H9 (cell line): ENCODE results near the gene CINP. TPM values are rescaled to one million over a fixed set of nuclear protein-coding genes. Genes with fewer than 3 reads are reported as not detected.

Source experiments
- DNase-seq: peaks from one replicate; pipeline ENCODE4 v3.0.0-alpha.2; 2017
- H2AFZ ChIP-seq: one replicate; pipeline ENCODE4 v1.6.1; 2013; ENCODE audit warnings: mild to moderate bottlenecking, low read length, control low read depth, moderate library complexity
- H2AK5ac ChIP-seq: 2 replicates; pipeline ENCODE4 v1.6.1; 2013; ENCODE audit warnings: low read length, control low read depth, mixed read lengths; ENCODE audit not compliant: insufficient read length
- H2BK120ac ChIP-seq: one replicate; pipeline ENCODE4 v1.6.1; 2013; ENCODE audit warnings: low read depth, mild to moderate bottlenecking, low read length, control low read depth, inconsistent platforms; ENCODE audit not compliant: poor library complexity, severe bottlenecking
- H2BK12ac ChIP-seq: 2 replicates; pipeline ENCODE4 v1.6.1; 2013; ENCODE audit warnings: low read length, control low read depth, mixed read lengths, low read depth; ENCODE audit not compliant: insufficient read length
- H2BK15ac ChIP-seq: 2 replicates; pipeline ENCODE4 v1.6.1; 2013; ENCODE audit warnings: low read depth, low read length, control low read depth
- H2BK20ac ChIP-seq: one replicate; pipeline ENCODE4 v1.6.1; 2013; ENCODE audit warnings: low read depth, mild to moderate bottlenecking, low read length, control low read depth, inconsistent platforms; ENCODE audit not compliant: poor library complexity, severe bottlenecking
- H2BK5ac ChIP-seq: 2 replicates; pipeline ENCODE4 v1.6.1; 2013; ENCODE audit warnings: low read length, control low read depth, mixed read lengths; ENCODE audit not compliant: insufficient read length
- H3K14ac ChIP-seq: 2 replicates; pipeline ENCODE4 v1.6.1; 2013; ENCODE audit warnings: low read length, control low read depth; ENCODE audit not compliant: insufficient read depth
- H3K18ac ChIP-seq: 2 replicates; pipeline ENCODE4 v1.6.1; 2013; ENCODE audit warnings: low read depth, mild to moderate bottlenecking, mixed read lengths, low read length, control low read depth; ENCODE audit not compliant: insufficient read length
- H3K23ac ChIP-seq: 2 replicates; pipeline ENCODE4 v1.6.1; 2013; ENCODE audit warnings: low read length, control low read depth, mixed read lengths, low read depth; ENCODE audit not compliant: insufficient read length
- H3K23me2 ChIP-seq: 2 replicates; pipeline ENCODE4 v1.6.1; 2013; ENCODE audit warnings: low read depth, mild to moderate bottlenecking, mixed read lengths, low read length, control low read depth; ENCODE audit not compliant: insufficient read length, poor library complexity, severe bottlenecking
- H3K27ac ChIP-seq: 2 replicates; pipeline ENCODE4 v1.5.1; 2013; ENCODE audit warnings: low read length, control low read depth, mixed read lengths, low read depth; ENCODE audit not compliant: insufficient read length
- H3K27me3 ChIP-seq: 2 replicates; pipeline ENCODE4 v1.6.1; 2013; ENCODE audit warnings: low read length, control low read depth, inconsistent platforms; ENCODE audit not compliant: insufficient read depth
- H3K4ac ChIP-seq: 2 replicates; pipeline ENCODE4 v1.6.1; 2013; ENCODE audit warnings: low read depth, mild to moderate bottlenecking, control low read depth, inconsistent platforms, low read length, moderate library complexity
- H3K4me1 ChIP-seq: 2 replicates; pipeline ENCODE4 v1.6.1; 2013; ENCODE audit warnings: low read length, control low read depth, inconsistent platforms; ENCODE audit not compliant: insufficient read depth
- H3K4me2 ChIP-seq: 2 replicates; pipeline ENCODE4 v1.6.1; 2013; ENCODE audit warnings: low read length, control low read depth, mixed read lengths; ENCODE audit not compliant: insufficient read length, insufficient read depth
- H3K56ac ChIP-seq: 2 replicates; pipeline ENCODE4 v1.6.1; 2013; ENCODE audit warnings: low read depth, mild to moderate bottlenecking, mixed read lengths, low read length, control low read depth; ENCODE audit not compliant: insufficient read length
- H3K79me1 ChIP-seq: 2 replicates; pipeline ENCODE4 v1.6.1; 2013; ENCODE audit warnings: low read depth, mild to moderate bottlenecking, moderate library complexity, low read length, control low read depth, inconsistent platforms; ENCODE audit not compliant: insufficient read depth, poor library complexity, severe bottlenecking
- H3K79me2 ChIP-seq: 2 replicates; pipeline ENCODE4 v1.6.1; 2013; ENCODE audit warnings: low read length, control low read depth, inconsistent platforms; ENCODE audit not compliant: insufficient read depth
- H3K9ac ChIP-seq: 2 replicates; pipeline ENCODE4 v1.6.1; 2013; ENCODE audit warnings: low read length, control low read depth, mixed read lengths; ENCODE audit not compliant: insufficient read length; ENCODE audit errors: extremely low read depth
- H3K9me3 ChIP-seq: one replicate; pipeline ENCODE4 v1.6.1; 2013; ENCODE audit warnings: low read depth, low read length, inconsistent platforms; ENCODE audit not compliant: control insufficient read depth
- H3T11ph ChIP-seq: one replicate; pipeline ENCODE4 v1.6.1; 2013; ENCODE audit warnings: mild to moderate bottlenecking, low read length, control low read depth, inconsistent platforms
- H4K20me1 ChIP-seq: one replicate; pipeline ENCODE4 v1.6.1; 2013; ENCODE audit not compliant: control insufficient read depth, insufficient read length, insufficient read depth
- H4K5ac ChIP-seq: 2 replicates; pipeline ENCODE4 v1.6.1; 2013; ENCODE audit warnings: low read depth, mild to moderate bottlenecking, mixed read lengths, low read length, control low read depth; ENCODE audit not compliant: insufficient read length
- H4K8ac ChIP-seq: replicated peaks from 2 replicates; pipeline ENCODE4 v1.6.1; 2013; ENCODE audit warnings: low read length, control low read depth, mixed read lengths, low read depth; ENCODE audit not compliant: insufficient read length
- H4K91ac ChIP-seq: 2 replicates; pipeline ENCODE4 v1.6.1; 2013; ENCODE audit warnings: low read depth, mild to moderate bottlenecking, moderate library complexity, mixed read lengths, low read length, control low read depth; ENCODE audit not compliant: insufficient read length
- H3K27ac Mint-ChIP-seq, 3 experiments: 2 replicates in 2 of 3; 3 replicates in 1 of 3; pipeline ENCODE4 v1.8.0; 2020 to 2021; ENCODE audit warnings: mixed read lengths in 3 of 3, mild to moderate bottlenecking in 1 of 3, moderate library complexity in 1 of 3
- H3K27me3 Mint-ChIP-seq: 2 replicates; pipeline ENCODE4 v1.8.0; 2021; ENCODE audit warnings: low read depth, mild to moderate bottlenecking, moderate library complexity, mixed read lengths
- H3K36me3 Mint-ChIP-seq, 3 experiments: 2 replicates in 2 of 3; 3 replicates in 1 of 3; pipeline ENCODE4 v1.8.0; 2020 to 2021; ENCODE audit warnings: low read depth in 3 of 3, mixed read lengths in 3 of 3; ENCODE audit not compliant: insufficient read depth in 1 of 3
- H3K4me1 Mint-ChIP-seq, 2 experiments: 2 replicates each; pipeline ENCODE4 v1.8.0; 2020; ENCODE audit warnings: mixed read lengths in 2 of 2
- H3K4me3 Mint-ChIP-seq, 2 experiments: 2 replicates in 1 of 2; 3 replicates in 1 of 2; pipeline ENCODE4 v1.8.0; 2020 to 2021; ENCODE audit warnings: mild to moderate bottlenecking in 2 of 2, mixed read lengths in 2 of 2, moderate library complexity in 1 of 2
- H3K9me3 Mint-ChIP-seq, 2 experiments: 2 replicates in 1 of 2; 3 replicates in 1 of 2; pipeline ENCODE4 v1.8.0; 2020; ENCODE audit warnings: mild to moderate bottlenecking in 2 of 2, mixed read lengths in 2 of 2, moderate library complexity in 1 of 2
- CTCF ChIP-seq: fragments of 200-600 bp; sonication (generic); conservative IDR thresholded peaks from 3 replicates; pipeline ENCODE4 v1.8.0; 2021; ENCODE audit warnings: antibody characterized with exemption, mild to moderate bottlenecking
- WGBS: extraction: QIAGEN DNeasy Blood & Tissue Kit; methylation state at CpG from one replicate; pipeline ENCODE4 v1.1.7; 2013; ENCODE audit warnings: missing lambda C conversion rate, low lambda C conversion rate, mixed read lengths; ENCODE audit not compliant: insufficient read length; ENCODE audit errors: extremely low coverage; 5-methylcytosine and 5-hydroxymethylcytosine counted together
- total RNA-seq: library from RNA; stranded (reverse); gene quantifications from 2 replicates; pipeline ENCODE4 v1.2.1, GENCODE V29; 2021

The CINP gene
- total RNA-seq, 1 experiment from 2014 or later, result 39.5 TPM

GRCh38 chr14:102315121-102315520 lies 47.6 kb downstream of the CINP start:
- Histone ChIP-seq H3T11ph (no peak overlapping the region), H3K9ac (no peak overlapping the region), H4K91ac (no peak overlapping the region), H2AK5ac (no peak overlapping the region), H3K23me2 (peaks cover 18% of the 10 kb centered on the region), H2BK20ac (no peak overlapping the region), H2BK120ac (no peak overlapping the region), H3K27me3 (no peaks in the 10 kb centered on the region; the same call in 1 of the 2 replicates), H3K18ac (no peak overlapping the region), H2BK15ac (no peak overlapping the region), H3K56ac (no peak overlapping the region), H2BK5ac (no peak overlapping the region), H3K14ac (no peak overlapping the region), H3K4ac (no peak overlapping the region), H4K5ac (no peak overlapping the region), H4K8ac (no peak overlapping the region), H4K20me1 (no peaks in the 10 kb centered on the region), H3K4me1 (no peaks in the 10 kb centered on the region; the same call in 1 of the 2 replicates), H3K23ac (no peak overlapping the region), H3K79me2 (no peaks in the 10 kb centered on the region), H3K4me2 (no peak overlapping the region), H2BK12ac (no peak overlapping the region), H3K27ac (no peak overlapping the region), H3K79me1 (no peaks in the 10 kb centered on the region), H3K9me3 (no peaks in the 10 kb centered on the region), H2AFZ (no peak overlapping the region)
- Mint-ChIP-seq H3K27me3 (peaks cover 35% of the 10 kb centered on the region), H3K4me3 (peak overlapping the region; percentile 67 to 94), H3K4me1 (peaks cover 31 to 36% of the 10 kb centered on the region in 2 experiments), H3K27ac (no peak overlapping the region), H3K9me3 (no peaks in the 10 kb centered on the region; a peak in 1 of 5 replicates), H3K36me3 (no peaks in the 10 kb centered on the region; a peak in 1 of 7 replicates)
- no CpG with 5 or more reads among the region's 6 CpGs for WGBS
- TF ChIP-seq CTCF, result no peak
- no peak for DNase-seq
